SK-N-SH treated with all-trans-retinoic acid at 6 μM for 48 hours (cell line): ENCODE data around the gene RASA3.

ENCODE experiments used
- ATAC-seq: fragments of 200-7000 bp; cut with Tn5 transposase; 3 replicates; pipeline ENCODE4 v1.9.1; 2020; ENCODE audit warnings: mild to moderate bottlenecking, moderate library complexity
- ARNTL ChIP-seq: fragments of 450-650 bp; formaldehyde crosslinking; IDR thresholded peaks from 2 replicates; pipeline ENCODE4 v1.5.0; 2020; ENCODE audit warnings: low read depth, mild to moderate bottlenecking, moderate library complexity, borderline replicate concordance
- BACH2 ChIP-seq: fragments of 250-450 bp; sonication (Bioruptor Pico); IDR thresholded peaks from 2 replicates; pipeline ENCODE4 v1.9.0; 2021; ENCODE audit warnings: mild to moderate bottlenecking, borderline replicate concordance
- CSDC2 ChIP-seq: fragments of 250-450 bp; sonication (Bioruptor Pico); IDR thresholded peaks from 2 replicates; pipeline ENCODE4 v1.5.0; 2020; ENCODE audit warnings: mild to moderate bottlenecking, moderate library complexity
- ESRRG ChIP-seq: fragments of 250-450 bp; sonication (Bioruptor Pico); IDR thresholded peaks from 2 replicates; pipeline ENCODE4 v1.6.1; 2021; ENCODE audit warnings: mild to moderate bottlenecking
- GLIS3 ChIP-seq: fragments of 250-450 bp; sonication (Bioruptor Pico); IDR thresholded peaks from 2 replicates; pipeline ENCODE4 v1.5.0; 2020; ENCODE audit warnings: mild to moderate bottlenecking, moderate library complexity
- ISL1 ChIP-seq: fragments of 250-450 bp; sonication (Bioruptor Pico); IDR thresholded peaks from 2 replicates; pipeline ENCODE4 v2.1.2; 2022; ENCODE audit warnings: mild to moderate bottlenecking, moderate library complexity
- OSR1 ChIP-seq: fragments of 250-450 bp; sonication (Bioruptor Pico); IDR thresholded peaks from 2 replicates; pipeline ENCODE4 v1.8.0; 2022; ENCODE audit warnings: moderate library complexity, mild to moderate bottlenecking, inconsistent platforms
- PPARA ChIP-seq: fragments of 250-450 bp; sonication (Bioruptor Pico); IDR thresholded peaks from 2 replicates; pipeline ENCODE4 v1.5.0; 2020; ENCODE audit warnings: mild to moderate bottlenecking, borderline replicate concordance
- RARB ChIP-seq: fragments of 250-450 bp; sonication (Bioruptor Pico); IDR thresholded peaks from 2 replicates; pipeline ENCODE4 v1.8.0; 2021; ENCODE audit warnings: mild to moderate bottlenecking, moderate library complexity
- SNAI2 ChIP-seq: fragments of 250-450 bp; sonication (Bioruptor Pico); IDR thresholded peaks from 2 replicates; pipeline ENCODE4 v1.5.0; 2020; ENCODE audit warnings: mild to moderate bottlenecking, moderate library complexity
- TCF4 ChIP-seq: fragments of 250-450 bp; sonication (Bioruptor Pico); IDR thresholded peaks from 2 replicates; pipeline ENCODE4 v1.8.0; 2021; ENCODE audit warnings: mild to moderate bottlenecking, moderate library complexity, borderline replicate concordance
- TOX ChIP-seq: fragments of 250-450 bp; sonication (Bioruptor Pico); IDR thresholded peaks from 2 replicates; pipeline ENCODE4 v1.8.0; 2021; ENCODE audit warnings: mild to moderate bottlenecking, moderate library complexity, borderline replicate concordance
- ZC3H10 ChIP-seq: fragments of 250-450 bp; sonication (Bioruptor Pico); IDR thresholded peaks from 2 replicates; pipeline ENCODE4 v1.5.1; 2021; ENCODE audit warnings: mild to moderate bottlenecking, moderate library complexity
- ZFP3 ChIP-seq: fragments of 250-450 bp; sonication (Bioruptor Pico); IDR thresholded peaks from 2 replicates; pipeline ENCODE4 v1.5.0; 2020; ENCODE audit warnings: mild to moderate bottlenecking, moderate library complexity
- ZFP30 ChIP-seq: fragments of 450-650 bp; formaldehyde crosslinking; IDR thresholded peaks from 2 replicates; pipeline ENCODE4 v1.5.0; 2022; ENCODE audit warnings: mild to moderate bottlenecking, moderate library complexity
- ZNF565 ChIP-seq: fragments of 450-650 bp; formaldehyde crosslinking; conservative IDR thresholded peaks from 2 replicates; pipeline ENCODE4 v1.5.0; 2020; ENCODE audit warnings: low read depth, mild to moderate bottlenecking, moderate library complexity
- ZNF8 ChIP-seq: fragments of 450-650 bp; formaldehyde crosslinking; IDR thresholded peaks from 2 replicates; pipeline ENCODE4 v1.5.0; 2020; ENCODE audit warnings: mild to moderate bottlenecking, moderate library complexity
- TF ChIP-seq, protein P1 (sequence below): fragments of 250-450 bp; sonication (Bioruptor Pico); IDR thresholded peaks from 2 replicates; pipeline ENCODE4 v1.5.1; 2021; ENCODE audit warnings: mild to moderate bottlenecking, moderate library complexity
- TF ChIP-seq, protein P2 (sequence below): fragments of 250-450 bp; sonication (Bioruptor Pico); IDR thresholded peaks from 2 replicates; pipeline ENCODE4 v1.5.1; 2020; ENCODE audit warnings: low read depth, mild to moderate bottlenecking, moderate library complexity
- TF ChIP-seq, protein P3 (sequence below): fragments of 250-450 bp; sonication (Bioruptor Pico); IDR thresholded peaks from 2 replicates; pipeline ENCODE4 v1.8.0; 2021; ENCODE audit warnings: low read depth, mild to moderate bottlenecking, moderate library complexity, borderline replicate concordance
- TF ChIP-seq, protein P4 (sequence below): fragments of 250-450 bp; sonication (Bioruptor Pico); IDR thresholded peaks from 2 replicates; pipeline ENCODE4 v1.5.0; 2020; ENCODE audit warnings: mild to moderate bottlenecking, moderate library complexity
- TF ChIP-seq, protein P5 (sequence below): fragments of 250-450 bp; sonication (Bioruptor Pico); IDR thresholded peaks from 2 replicates; pipeline ENCODE4 v1.8.0; 2020; ENCODE audit warnings: mild to moderate bottlenecking, moderate library complexity, borderline replicate concordance

Gene RASA3

DNA sequence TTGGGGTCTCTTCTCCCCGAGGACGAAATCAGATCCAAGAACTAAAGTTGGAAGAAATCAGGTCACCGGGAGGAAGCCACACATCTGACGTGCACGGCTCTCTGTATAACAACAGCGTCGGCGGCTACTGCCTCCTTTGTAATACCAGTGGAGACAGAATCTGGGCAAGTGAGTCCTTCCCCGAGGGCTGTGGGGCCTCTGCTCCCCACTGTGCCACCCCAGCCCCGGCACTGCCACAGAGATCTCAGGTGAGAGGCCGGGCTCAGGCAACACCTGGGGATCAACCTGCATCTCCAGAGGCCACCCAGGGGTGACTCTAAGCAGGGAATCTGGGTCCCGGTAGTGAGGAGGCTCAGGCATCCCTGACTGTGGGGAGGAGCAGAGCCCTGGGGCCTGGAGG lies 124.9 kb downstream of the RASA3 start:
- TF ChIP-seq, protein P1, sequence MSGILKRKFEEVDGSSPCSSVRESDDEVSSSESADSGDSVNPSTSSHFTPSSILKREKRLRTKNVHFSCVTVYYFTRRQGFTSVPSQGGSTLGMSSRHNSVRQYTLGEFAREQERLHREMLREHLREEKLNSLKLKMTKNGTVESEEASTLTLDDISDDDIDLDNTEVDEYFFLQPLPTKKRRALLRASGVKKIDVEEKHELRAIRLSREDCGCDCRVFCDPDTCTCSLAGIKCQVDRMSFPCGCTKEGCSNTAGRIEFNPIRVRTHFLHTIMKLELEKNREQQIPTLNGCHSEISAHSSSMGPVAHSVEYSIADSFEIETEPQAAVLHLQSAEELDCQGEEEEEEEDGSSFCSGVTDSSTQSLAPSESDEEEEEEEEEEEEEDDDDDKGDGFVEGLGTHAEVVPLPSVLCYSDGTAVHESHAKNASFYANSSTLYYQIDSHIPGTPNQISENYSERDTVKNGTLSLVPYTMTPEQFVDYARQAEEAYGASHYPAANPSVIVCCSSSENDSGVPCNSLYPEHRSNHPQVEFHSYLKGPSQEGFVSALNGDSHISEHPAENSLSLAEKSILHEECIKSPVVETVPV (CRISPR knock-in tag), result no peak
- TF ChIP-seq ESRRG (CRISPR knock-in tag) (no peak), ZFP3 (CRISPR knock-in tag) (no peak), ZNF565 (CRISPR knock-in tag) (no peak), PPARA (CRISPR knock-in tag) (no peak), RARB (no peak), ARNTL (no peak), OSR1 (CRISPR knock-in tag) (no peak), BACH2 (CRISPR knock-in tag) (no peak), TOX (no peak), ZNF8 (CRISPR knock-in tag) (no peak), ISL1 (no peak), CSDC2 (CRISPR knock-in tag) (no peak), GLIS3 (CRISPR knock-in tag) (no peak), TCF4 (CRISPR knock-in tag) (no peak)
- TF ChIP-seq, protein P2, sequence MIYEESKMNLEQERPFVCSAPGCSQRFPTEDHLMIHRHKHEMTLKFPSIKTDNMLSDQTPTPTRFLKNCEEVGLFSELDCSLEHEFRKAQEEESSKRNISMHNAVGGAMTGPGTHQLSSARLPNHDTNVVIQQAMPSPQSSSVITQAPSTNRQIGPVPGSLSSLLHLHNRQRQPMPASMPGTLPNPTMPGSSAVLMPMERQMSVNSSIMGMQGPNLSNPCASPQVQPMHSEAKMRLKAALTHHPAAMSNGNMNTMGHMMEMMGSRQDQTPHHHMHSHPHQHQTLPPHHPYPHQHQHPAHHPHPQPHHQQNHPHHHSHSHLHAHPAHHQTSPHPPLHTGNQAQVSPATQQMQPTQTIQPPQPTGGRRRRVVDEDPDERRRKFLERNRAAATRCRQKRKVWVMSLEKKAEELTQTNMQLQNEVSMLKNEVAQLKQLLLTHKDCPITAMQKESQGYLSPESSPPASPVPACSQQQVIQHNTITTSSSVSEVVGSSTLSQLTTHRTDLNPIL (CRISPR knock-in tag), result no peak
- TF ChIP-seq, protein P3, sequence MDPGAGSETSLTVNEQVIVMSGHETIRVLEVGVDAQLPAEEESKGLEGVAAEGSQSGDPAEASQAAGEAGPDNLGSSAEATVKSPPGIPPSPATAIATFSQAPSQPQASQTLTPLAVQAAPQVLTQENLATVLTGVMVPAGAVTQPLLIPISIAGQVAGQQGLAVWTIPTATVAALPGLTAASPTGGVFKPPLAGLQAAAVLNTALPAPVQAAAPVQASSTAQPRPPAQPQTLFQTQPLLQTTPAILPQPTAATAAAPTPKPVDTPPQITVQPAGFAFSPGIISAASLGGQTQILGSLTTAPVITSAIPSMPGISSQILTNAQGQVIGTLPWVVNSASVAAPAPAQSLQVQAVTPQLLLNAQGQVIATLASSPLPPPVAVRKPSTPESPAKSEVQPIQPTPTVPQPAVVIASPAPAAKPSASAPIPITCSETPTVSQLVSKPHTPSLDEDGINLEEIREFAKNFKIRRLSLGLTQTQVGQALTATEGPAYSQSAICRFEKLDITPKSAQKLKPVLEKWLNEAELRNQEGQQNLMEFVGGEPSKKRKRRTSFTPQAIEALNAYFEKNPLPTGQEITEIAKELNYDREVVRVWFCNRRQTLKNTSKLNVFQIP (CRISPR knock-in tag), result no peak
- TF ChIP-seq, protein P4, sequence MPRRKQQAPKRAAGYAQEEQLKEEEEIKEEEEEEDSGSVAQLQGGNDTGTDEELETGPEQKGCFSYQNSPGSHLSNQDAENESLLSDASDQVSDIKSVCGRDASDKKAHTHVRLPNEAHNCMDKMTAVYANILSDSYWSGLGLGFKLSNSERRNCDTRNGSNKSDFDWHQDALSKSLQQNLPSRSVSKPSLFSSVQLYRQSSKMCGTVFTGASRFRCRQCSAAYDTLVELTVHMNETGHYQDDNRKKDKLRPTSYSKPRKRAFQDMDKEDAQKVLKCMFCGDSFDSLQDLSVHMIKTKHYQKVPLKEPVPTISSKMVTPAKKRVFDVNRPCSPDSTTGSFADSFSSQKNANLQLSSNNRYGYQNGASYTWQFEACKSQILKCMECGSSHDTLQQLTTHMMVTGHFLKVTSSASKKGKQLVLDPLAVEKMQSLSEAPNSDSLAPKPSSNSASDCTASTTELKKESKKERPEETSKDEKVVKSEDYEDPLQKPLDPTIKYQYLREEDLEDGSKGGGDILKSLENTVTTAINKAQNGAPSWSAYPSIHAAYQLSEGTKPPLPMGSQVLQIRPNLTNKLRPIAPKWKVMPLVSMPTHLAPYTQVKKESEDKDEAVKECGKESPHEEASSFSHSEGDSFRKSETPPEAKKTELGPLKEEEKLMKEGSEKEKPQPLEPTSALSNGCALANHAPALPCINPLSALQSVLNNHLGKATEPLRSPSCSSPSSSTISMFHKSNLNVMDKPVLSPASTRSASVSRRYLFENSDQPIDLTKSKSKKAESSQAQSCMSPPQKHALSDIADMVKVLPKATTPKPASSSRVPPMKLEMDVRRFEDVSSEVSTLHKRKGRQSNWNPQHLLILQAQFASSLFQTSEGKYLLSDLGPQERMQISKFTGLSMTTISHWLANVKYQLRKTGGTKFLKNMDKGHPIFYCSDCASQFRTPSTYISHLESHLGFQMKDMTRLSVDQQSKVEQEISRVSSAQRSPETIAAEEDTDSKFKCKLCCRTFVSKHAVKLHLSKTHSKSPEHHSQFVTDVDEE (CRISPR knock-in tag), result no peak
- TF ChIP-seq, all 23 proteins: peak for 0
- no peak for ATAC-seq

DNA sequence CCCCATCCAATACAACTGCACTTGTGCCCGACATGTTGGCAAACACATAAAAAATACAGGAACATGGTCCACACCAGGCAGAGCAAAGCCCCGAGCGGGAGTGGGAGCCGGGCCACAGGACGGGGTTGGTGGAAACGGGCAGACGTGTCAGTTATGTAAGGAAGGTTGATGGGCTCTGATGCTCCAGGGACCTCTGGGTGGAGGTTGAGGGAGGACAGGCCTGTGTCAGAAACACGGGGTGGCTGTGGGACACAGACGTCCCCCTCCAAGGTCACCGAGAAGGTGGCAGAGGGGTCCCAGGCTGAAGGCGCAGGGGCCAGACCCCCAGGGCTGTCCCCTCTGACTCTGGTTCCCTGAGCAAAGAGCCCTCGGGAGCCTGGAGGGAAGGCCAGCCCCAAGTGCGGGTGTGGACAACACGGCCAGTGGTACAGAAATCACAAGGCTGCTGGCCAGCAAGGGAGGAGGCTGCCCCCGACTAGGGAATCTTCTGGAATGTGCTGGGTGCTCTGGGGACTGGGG lies 127.2 kb downstream of the RASA3 start:
- no peak for ATAC-seq
- TF ChIP-seq ZNF565 (CRISPR knock-in tag) (no peak), CSDC2 (CRISPR knock-in tag) (no peak), SNAI2 (CRISPR knock-in tag) (no peak), ARNTL (no peak), ZFP3 (CRISPR knock-in tag) (no peak), ESRRG (CRISPR knock-in tag) (no peak), OSR1 (CRISPR knock-in tag) (no peak), RARB (no peak), ZC3H10 (CRISPR knock-in tag) (no peak), ZFP30 (CRISPR knock-in tag) (no peak), PPARA (CRISPR knock-in tag) (no peak), ZNF8 (CRISPR knock-in tag) (no peak), ISL1 (no peak), TCF4 (CRISPR knock-in tag) (no peak)
- TF ChIP-seq, protein P3 (CRISPR knock-in tag), result no peak
- TF ChIP-seq, protein P5, sequence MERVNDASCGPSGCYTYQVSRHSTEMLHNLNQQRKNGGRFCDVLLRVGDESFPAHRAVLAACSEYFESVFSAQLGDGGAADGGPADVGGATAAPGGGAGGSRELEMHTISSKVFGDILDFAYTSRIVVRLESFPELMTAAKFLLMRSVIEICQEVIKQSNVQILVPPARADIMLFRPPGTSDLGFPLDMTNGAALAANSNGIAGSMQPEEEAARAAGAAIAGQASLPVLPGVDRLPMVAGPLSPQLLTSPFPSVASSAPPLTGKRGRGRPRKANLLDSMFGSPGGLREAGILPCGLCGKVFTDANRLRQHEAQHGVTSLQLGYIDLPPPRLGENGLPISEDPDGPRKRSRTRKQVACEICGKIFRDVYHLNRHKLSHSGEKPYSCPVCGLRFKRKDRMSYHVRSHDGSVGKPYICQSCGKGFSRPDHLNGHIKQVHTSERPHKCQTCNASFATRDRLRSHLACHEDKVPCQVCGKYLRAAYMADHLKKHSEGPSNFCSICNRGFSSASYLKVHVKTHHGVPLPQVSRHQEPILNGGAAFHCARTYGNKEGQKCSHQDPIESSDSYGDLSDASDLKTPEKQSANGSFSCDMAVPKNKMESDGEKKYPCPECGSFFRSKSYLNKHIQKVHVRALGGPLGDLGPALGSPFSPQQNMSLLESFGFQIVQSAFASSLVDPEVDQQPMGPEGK (CRISPR knock-in tag), result no peak
- TF ChIP-seq, protein P1 (CRISPR knock-in tag), result no peak
